T-helper 2 cell treated with Interferon-gamma antibody and Interleukin-4, amounts not matched to agents 5 μg/mL and 100 μg/mL, for 36 hours (primary cell): Measurements from ENCODE around the gene DAPK1.

Source experiments
- DNase-seq: peaks from one replicate; pipeline ENCODE4 v3.0.0; 2021; ENCODE audit warnings: low spot score
- H3K27ac Mint-ChIP-seq: one replicate; pipeline ENCODE4 v1.8.0; 2021; ENCODE audit warnings: mild to moderate bottlenecking, mixed read lengths
- H3K27me3 Mint-ChIP-seq: one replicate; pipeline ENCODE4 v1.8.0; 2021; ENCODE audit warnings: low read depth, mixed read lengths
- H3K36me3 Mint-ChIP-seq: one replicate; pipeline ENCODE4 v1.8.0; 2021; ENCODE audit warnings: low read depth, mixed read lengths
- H3K4me1 Mint-ChIP-seq: one replicate; pipeline ENCODE4 v1.8.0; 2021; ENCODE audit warnings: low read depth, mixed read lengths
- H3K4me3 Mint-ChIP-seq: one replicate; pipeline ENCODE4 v1.8.0; 2022; ENCODE audit warnings: mild to moderate bottlenecking, moderate library complexity, mixed read lengths
- H3K9me3 Mint-ChIP-seq: one replicate; pipeline ENCODE4 v1.8.0; 2021; ENCODE audit warnings: mixed read lengths

The DAPK1 gene

GRCh38 chr9:87567983-87568382 lies 70.3 kb downstream of the DAPK1 start:
- Mint-ChIP-seq H3K4me3 (no peak overlapping the region), H3K4me1 (no peaks in the 10 kb centered on the region), H3K27ac (no peak overlapping the region), H3K36me3 (no peaks in the 10 kb centered on the region), H3K27me3 (no peaks in the 10 kb centered on the region), H3K9me3 (no peaks in the 10 kb centered on the region)
- no peak for DNase-seq

GRCh38 chr9:87568401-87568800 lies 70.7 kb downstream of the DAPK1 start:
- Mint-ChIP-seq H3K4me1 (no peaks in the 10 kb centered on the region), H3K27me3 (no peaks in the 10 kb centered on the region)

DNA sequence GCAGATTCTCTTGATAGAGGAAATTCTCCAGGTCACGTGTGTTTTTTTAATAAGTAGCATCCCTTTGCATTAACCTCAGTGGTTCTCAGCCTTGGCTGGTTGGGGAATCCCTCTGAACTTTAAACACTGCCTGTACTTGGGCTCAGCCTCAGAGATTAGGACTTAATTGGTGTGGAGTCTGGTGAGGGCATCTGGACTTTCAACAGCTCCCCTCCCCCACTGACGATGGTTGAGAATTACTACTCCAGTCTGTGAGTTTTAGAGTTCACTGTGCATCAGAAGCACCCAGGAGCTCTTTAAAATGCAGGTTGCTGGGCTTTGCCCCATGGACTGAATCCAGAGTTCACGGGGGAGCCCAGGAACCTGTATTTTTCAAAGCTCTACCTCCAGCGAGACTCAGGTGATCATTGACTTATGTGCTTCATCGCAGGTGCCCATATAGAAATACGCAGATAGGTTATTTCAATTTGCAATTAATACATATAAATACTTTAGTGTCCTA lies 71.4 kb downstream of the DAPK1 start:
- no peak overlapping the region for H3K27ac Mint-ChIP-seq
- H3K36me3 Mint-ChIP-seq, result no peaks in the 10 kb centered on the region
- no peaks in the 10 kb centered on the region for H3K4me1 Mint-ChIP-seq
- H3K27me3 Mint-ChIP-seq, result no peaks in the 10 kb centered on the region
- H3K4me3 Mint-ChIP-seq, result no peak overlapping the region
- DNase-seq, result no peak
- H3K9me3 Mint-ChIP-seq, result no peaks in the 10 kb centered on the region

More at GRCh38 chr9:87568401-87568800, 70.7 kb downstream of the DAPK1 start:
- Mint-ChIP-seq H3K9me3 (no peaks in the 10 kb centered on the region), H3K4me3 (no peak overlapping the region), H3K27ac (no peak overlapping the region), H3K36me3 (no peaks in the 10 kb centered on the region)
- DNase-seq, result no peak

DNA sequence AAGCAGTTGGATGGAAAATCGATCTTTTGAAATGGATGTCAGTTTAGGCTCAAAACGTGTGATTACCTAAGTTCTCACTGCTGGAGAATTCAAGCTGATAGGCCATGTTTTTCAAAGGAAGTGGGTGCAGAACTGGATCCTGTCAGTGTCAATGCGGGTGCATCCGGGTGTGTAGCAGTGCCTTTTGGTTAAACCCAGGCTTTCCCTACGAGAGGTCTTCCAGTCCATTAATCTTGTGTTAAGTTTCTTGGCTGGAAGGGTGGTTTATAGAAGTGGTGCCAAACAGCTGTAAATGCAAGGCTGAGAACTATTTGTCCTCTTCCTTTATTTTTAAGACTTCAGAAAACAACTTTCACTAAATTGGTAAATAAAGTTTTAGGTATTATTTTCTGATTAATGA lies 71.9 kb downstream of the DAPK1 start:
- no peaks in the 10 kb centered on the region for H3K27me3 Mint-ChIP-seq
- H3K4me3 Mint-ChIP-seq, result no peak overlapping the region
- DNase-seq, result no peak
- no peaks in the 10 kb centered on the region for H3K4me1 Mint-ChIP-seq
- no peaks in the 10 kb centered on the region for H3K36me3 Mint-ChIP-seq
- H3K27ac Mint-ChIP-seq, result no peak overlapping the region
- H3K9me3 Mint-ChIP-seq, result no peaks in the 10 kb centered on the region

GRCh38 chr9:87570000-87570908 lies 72.6 kb downstream of the DAPK1 start:
- H3K27ac Mint-ChIP-seq, result no peak overlapping the region
- DNase-seq, result no peak
- no peaks in the 10 kb centered on the region for H3K36me3 Mint-ChIP-seq
- no peaks in the 10 kb centered on the region for H3K27me3 Mint-ChIP-seq
- no peak overlapping the region for H3K4me3 Mint-ChIP-seq
- no peaks in the 10 kb centered on the region for H3K4me1 Mint-ChIP-seq
- H3K9me3 Mint-ChIP-seq, result no peaks in the 10 kb centered on the region

GRCh38 chr9:87572719-87573118 lies 75.1 kb downstream of the DAPK1 start:
- Mint-ChIP-seq H3K36me3 (no peaks in the 10 kb centered on the region), H3K4me1 (no peaks in the 10 kb centered on the region), H3K9me3 (no peaks in the 10 kb centered on the region), H3K4me3 (no peak overlapping the region), H3K27me3 (no peaks in the 10 kb centered on the region), H3K27ac (no peak overlapping the region)
- DNase-seq, result no peak

DNA sequence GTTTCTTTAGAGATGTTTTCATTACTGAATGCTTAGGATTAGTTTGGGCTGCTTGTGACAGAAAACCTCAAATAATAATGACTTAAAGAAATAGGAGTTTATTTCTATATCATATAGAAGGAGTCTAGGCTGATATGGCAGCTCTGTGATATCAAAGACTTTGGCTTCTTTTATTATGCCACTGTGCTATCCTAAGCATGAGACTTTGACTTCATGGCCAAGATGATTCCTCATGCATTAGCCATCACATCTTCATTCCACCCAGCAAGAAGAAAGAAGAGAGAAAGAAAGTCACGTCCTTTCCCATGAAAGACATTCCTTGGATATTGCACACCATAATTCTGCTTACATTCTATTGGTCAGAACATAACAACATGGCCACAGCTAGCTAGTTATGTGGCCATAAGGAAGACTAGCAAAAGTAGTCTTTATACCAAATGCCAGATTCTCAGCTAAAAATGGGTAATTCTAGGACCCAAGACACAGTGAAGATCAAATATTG lies 76.2 kb downstream of the DAPK1 start:
- no peaks in the 10 kb centered on the region for H3K27me3 Mint-ChIP-seq
- DNase-seq, result no peak
- H3K4me3 Mint-ChIP-seq, result no peak overlapping the region
- no peaks in the 10 kb centered on the region for H3K4me1 Mint-ChIP-seq
- H3K36me3 Mint-ChIP-seq, result no peaks in the 10 kb centered on the region
- no peak overlapping the region for H3K27ac Mint-ChIP-seq
- H3K9me3 Mint-ChIP-seq, result no peaks in the 10 kb centered on the region

GRCh38 chr9:87577746-87578145 lies 80.1 kb downstream of the DAPK1 start:
- no peak for DNase-seq
- Mint-ChIP-seq H3K27ac (no peak overlapping the region), H3K27me3 (no peaks in the 10 kb centered on the region), H3K4me1 (no peaks in the 10 kb centered on the region), H3K9me3 (no peaks in the 10 kb centered on the region), H3K36me3 (no peaks in the 10 kb centered on the region), H3K4me3 (no peak overlapping the region)

- Mint-ChIP-seq H3K27ac (no peak overlapping the region), H3K9me3 (no peaks in the 10 kb centered on the region), H3K4me3 (no peak overlapping the region), H3K36me3 (no peaks in the 10 kb centered on the region), H3K4me1 (no peaks in the 10 kb centered on the region), H3K27me3 (no peaks in the 10 kb centered on the region)
- no peak for DNase-seq
Observed at GRCh38 chr9:87578625-87579024, 81.0 kb downstream of the DAPK1 start.

GRCh38 chr9:87579781-87580541 lies 82.3 kb downstream of the DAPK1 start:
- Mint-ChIP-seq H3K4me1 (no peaks in the 10 kb centered on the region), H3K27me3 (no peaks in the 10 kb centered on the region), H3K9me3 (no peaks in the 10 kb centered on the region), H3K36me3 (no peaks in the 10 kb centered on the region), H3K27ac (no peak overlapping the region), H3K4me3 (no peak overlapping the region)
- no peak for DNase-seq

DNA sequence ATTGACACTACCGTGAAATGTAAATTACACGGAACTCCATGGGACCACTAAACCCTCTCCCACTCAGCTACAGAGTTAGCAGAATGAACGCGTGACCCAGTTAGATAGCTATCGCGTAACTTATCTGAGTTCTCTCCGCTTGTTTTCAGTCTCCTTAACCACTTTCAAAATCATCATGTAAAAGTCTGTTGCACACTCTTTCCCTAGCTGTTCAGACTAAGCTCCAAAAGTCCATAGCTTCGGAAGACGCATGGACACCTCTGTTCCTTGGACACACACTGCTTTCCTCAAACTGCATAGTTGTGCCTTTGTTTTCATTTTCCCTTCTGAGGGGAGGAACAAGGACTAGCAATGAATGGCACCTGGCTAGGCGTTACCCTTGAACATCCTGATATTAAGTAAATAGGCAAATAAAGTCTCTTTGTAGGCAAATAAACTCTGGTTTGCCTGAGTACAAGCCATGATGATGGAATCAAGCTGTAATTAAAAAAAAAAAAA lies 83.3 kb downstream of the DAPK1 start:
- H3K9me3 Mint-ChIP-seq, result no peaks in the 10 kb centered on the region
- DNase-seq, result no peak
- H3K27me3 Mint-ChIP-seq, result no peaks in the 10 kb centered on the region
- H3K4me1 Mint-ChIP-seq, result no peaks in the 10 kb centered on the region
- H3K27ac Mint-ChIP-seq, result no peak overlapping the region
- H3K4me3 Mint-ChIP-seq, result no peak overlapping the region
- H3K36me3 Mint-ChIP-seq, result no peaks in the 10 kb centered on the region

DNA sequence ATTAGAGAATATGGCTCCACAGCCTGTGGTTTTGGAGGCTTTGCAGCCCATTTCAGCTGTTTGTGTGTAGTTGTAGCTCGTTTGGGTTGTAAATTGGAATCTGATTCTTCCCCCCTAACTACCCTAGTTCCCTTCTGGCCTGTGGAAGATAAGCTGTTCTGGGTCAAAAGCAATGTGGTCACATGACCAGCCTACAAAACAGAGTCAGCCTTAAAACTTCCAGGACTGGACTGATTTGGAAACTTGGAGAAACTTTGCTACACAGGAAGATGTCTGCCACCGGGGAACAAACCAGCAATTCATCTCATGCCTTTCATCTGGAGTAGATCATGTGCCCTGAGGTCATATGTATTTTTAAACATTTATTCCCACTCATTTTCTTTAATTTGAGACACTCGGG lies 83.8 kb downstream of the DAPK1 start:
- H3K27ac Mint-ChIP-seq, result no peak overlapping the region
- H3K9me3 Mint-ChIP-seq, result no peaks in the 10 kb centered on the region
- H3K4me1 Mint-ChIP-seq, result no peaks in the 10 kb centered on the region
- H3K36me3 Mint-ChIP-seq, result no peaks in the 10 kb centered on the region
- no peak overlapping the region for H3K4me3 Mint-ChIP-seq
- no peak for DNase-seq
- no peaks in the 10 kb centered on the region for H3K27me3 Mint-ChIP-seq

- H3K27me3 Mint-ChIP-seq, result no peaks in the 10 kb centered on the region
- DNase-seq, result no peak
- no peaks in the 10 kb centered on the region for H3K4me1 Mint-ChIP-seq
- H3K9me3 Mint-ChIP-seq, result no peaks in the 10 kb centered on the region
- H3K36me3 Mint-ChIP-seq, result no peaks in the 10 kb centered on the region
- no peak overlapping the region for H3K27ac Mint-ChIP-seq
- H3K4me3 Mint-ChIP-seq, result no peak overlapping the region
Observed at GRCh38 chr9:87581949-87582637, 84.4 kb downstream of the DAPK1 start.
